Colon (tissue), 2 donors: ENCODE results near the gene GALNT15.

Source experiments
- FAIRE-seq: peaks from 2 replicates; lab custom pipeline; 2012; peaks lifted over from hg19 to GRCh38; lab: Jason Lieb, UNC
- donor health status: control.
- donor health status: control.

Gene GALNT15

GRCh38 chr3:16254916-16255315 is 80.4 kb downstream of the GALNT15 start:
- no peak for FAIRE-seq

GRCh38 chr3:16255326-16255725 is 80.8 kb downstream of the GALNT15 start:
- no peak for FAIRE-seq

- FAIRE-seq = no peak
Observed at GRCh38 chr3:16255726-16256125, 81.2 kb downstream of the GALNT15 start.

DNA sequence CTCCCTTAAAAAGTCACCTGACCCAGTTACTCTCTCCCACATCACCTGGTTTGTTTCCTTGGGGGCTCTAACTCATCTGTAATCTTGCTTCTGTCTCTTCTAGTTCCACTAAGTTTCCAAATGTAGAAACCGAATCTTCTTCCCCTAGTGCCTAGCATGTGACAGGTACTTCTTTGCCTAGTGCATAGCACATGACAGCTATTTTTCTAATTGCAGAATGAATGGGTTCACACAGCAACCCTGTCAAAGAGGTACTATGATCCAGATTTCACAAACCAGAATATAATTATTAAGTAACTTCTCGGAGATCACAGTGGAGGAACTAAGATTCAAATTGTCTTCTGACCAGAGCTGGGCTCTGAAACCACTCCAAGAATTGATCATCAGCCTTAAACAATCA is 82.8 kb downstream of the GALNT15 start:
- FAIRE-seq = no peak

GRCh38 chr3:16258177-16258576 is 83.7 kb downstream of the GALNT15 start:
- no peak for FAIRE-seq

- no peak for FAIRE-seq
Observed at GRCh38 chr3:16258866-16259265, 84.4 kb downstream of the GALNT15 start.

GRCh38 chr3:16260046-16260445 is 85.6 kb downstream of the GALNT15 start:
- FAIRE-seq = no peak

- no peak for FAIRE-seq
Observed at GRCh38 chr3:16262174-16262573, 87.7 kb downstream of the GALNT15 start.

DNA sequence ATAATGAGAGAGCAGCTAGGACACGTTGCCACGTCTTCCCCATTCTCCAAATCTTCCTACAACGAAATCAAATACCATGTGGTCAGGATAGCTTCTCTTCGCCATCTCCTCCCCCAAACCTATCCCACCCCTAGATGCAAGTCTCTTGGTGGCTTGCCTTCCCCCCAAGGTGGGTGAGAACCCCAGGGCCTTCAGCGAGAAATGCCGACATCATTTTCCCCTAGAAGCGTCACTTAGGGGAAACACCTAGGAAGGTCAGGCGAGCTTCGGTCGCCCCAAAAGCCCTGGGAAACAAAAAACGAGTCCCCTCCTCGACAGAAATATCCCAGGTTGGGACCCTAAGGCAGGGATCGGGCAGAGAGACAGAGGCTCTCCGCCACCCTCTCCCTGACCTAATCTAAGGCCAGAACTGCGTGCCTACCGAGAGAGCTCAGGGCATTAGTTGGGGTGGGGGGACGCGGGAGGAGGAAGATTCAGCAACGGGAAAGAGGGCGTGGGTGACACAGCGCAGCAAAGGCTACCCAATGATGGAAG is 89.8 kb downstream of the GALNT15 start:
- FAIRE-seq = no peak

GRCh38 chr3:16264708-16265454 is 90.4 kb downstream of the GALNT15 start, which contains the start of the genes DPH3 and OXNAD1:
Gene DPH3 (minus strand): TSS chr3:16264943. CDS start chr3:16264876, 67 bp downstream.
Gene OXNAD1 (plus strand): TSS chr3:16265212. CDS start chr3:16270953, 5,741 bp downstream.
- no peak for FAIRE-seq

GRCh38 chr3:16265455-16265786 is 90.9 kb downstream of the GALNT15 start:
- FAIRE-seq = no peak

DNA sequence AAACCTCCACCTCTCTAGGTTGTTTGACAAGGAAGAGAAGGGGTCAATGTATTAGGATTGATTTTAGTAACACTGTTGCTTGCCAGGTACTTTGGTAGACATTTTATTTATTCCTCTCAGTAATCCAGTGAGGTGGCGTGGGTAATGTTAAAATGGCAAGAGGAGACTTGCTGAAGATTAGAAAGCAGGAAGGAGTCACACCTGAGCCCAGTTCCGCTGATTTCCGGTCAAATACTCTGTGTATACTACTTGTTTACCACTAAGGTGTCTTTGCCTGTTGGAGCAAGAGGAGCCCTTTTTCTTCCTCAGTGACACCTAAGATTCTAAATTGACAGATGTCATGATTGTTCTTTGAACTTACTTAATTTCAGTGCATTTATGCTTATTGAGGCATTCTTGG is 92.2 kb downstream of the GALNT15 start:
- FAIRE-seq = no peak

DNA sequence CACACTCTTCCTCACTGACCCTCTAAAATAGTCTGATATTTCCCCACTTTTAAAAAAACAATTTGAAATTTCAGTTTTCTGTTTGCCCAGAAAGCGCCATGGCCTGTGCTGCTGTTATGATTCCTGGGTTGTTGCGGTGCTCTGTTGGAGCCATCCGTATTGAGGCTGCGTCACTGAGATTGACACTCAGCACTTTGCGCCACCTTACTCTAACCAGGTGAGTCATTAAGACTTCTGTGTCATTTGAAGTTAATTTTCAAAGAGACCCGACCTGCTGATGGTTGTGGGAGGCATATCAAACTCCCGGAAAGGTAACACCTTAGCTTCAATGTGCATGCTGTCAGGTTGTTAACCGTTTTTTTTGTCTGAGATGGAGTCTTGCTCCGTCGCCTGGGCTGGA is 96.4 kb downstream of the GALNT15 start:
- no peak for FAIRE-seq

- no peak for FAIRE-seq
Observed at GRCh38 chr3:16272588-16272987, 98.1 kb downstream of the GALNT15 start.

DNA sequence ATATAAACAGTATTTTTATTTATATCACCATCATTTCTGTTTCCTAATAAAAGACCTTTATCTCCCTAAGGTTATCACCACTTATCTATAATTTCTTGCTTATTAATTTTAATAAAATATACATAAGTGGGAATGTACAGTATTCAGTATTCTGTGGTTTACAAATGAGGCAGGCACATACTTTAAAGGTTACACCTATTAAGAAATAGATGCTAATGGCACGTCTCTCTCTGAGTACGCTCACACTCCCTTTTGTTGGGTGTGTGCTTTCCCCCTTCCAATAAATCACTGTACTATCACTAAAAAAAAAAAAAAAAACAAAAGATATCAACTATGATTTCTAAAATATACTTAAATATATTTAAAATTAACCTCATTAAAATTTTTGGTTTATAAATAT is 99.4 kb downstream of the GALNT15 start:
- peak; percentile 69 for FAIRE-seq

GRCh38 chr3:16277471-16277870 is 103.0 kb downstream of the GALNT15 start:
- no peak for FAIRE-seq

DNA sequence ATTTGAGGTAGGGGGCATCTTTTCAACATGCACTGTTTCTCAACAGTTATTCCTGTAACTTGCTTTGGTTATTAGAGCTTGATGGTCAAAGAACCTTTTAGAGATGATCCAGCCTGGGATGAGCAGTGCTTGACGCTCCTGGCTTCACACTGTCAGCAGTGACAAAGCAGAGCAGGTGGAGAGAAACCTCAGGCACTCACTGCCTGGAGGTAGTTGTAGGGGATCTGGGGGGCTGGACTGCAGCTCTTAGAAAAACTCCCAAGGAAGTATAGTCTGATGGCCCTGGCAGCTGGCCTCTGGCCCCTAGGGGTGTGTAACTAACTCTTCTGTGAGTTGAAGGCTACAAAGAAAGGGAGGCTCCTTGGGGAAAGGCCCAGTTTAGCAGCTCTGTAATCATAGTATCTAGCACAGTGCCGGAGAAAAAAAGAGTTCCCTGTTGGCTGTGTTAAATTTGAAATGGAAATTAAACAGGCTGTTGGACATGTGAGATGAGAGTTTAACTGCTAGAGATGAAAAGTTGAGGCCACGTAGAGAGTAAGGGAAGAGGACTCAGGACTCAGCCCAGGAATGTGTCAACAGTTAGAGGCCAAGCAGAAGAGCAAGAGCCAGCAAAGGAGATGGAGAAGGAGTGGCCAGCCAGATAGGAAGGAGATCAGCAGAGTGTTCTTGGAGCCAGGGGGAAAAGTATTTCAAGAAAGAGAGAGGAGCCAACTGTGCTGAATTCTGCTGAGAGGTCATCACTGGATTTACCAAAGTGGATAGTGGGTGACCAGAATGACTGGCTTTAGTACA is 104.7 kb downstream of the GALNT15 start:
- no peak for FAIRE-seq

GRCh38 chr3:16280671-16281070 is 106.2 kb downstream of the GALNT15 start:
- no peak for FAIRE-seq
